IPS-NIHi7 (cell line): ENCODE measurements around the gene LCAT.
"Not testable (repeated sequence)": the region's sequence is repeated elsewhere in the genome, so short reads cannot be mapped to it uniquely, and the experiment has no call there.

Experiments used
- DNase-seq: peaks from one replicate; pipeline ENCODE4 v3.0.0; 2012; ENCODE audit warnings: mixed read lengths; ENCODE audit errors: extremely low spot score

The LCAT gene, protein sequence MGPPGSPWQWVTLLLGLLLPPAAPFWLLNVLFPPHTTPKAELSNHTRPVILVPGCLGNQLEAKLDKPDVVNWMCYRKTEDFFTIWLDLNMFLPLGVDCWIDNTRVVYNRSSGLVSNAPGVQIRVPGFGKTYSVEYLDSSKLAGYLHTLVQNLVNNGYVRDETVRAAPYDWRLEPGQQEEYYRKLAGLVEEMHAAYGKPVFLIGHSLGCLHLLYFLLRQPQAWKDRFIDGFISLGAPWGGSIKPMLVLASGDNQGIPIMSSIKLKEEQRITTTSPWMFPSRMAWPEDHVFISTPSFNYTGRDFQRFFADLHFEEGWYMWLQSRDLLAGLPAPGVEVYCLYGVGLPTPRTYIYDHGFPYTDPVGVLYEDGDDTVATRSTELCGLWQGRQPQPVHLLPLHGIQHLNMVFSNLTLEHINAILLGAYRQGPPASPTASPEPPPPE

GRCh38 chr16:67943619-67944504 is at the start of gene LCAT:
Gene LCAT, minus strand, starts transcription at chr16:67944120. Its CDS starts 19 bp downstream, at chr16:67944101.
- no peak for DNase-seq

GRCh38 chr16:67993207-67994039 is 49.5 kb upstream of the LCAT start:
- DNase-seq = peak; percentile 91

GRCh38 chr16:67992661-67993206 is 48.8 kb upstream of the LCAT start:
- no peak for DNase-seq

GRCh38 chr16:67990018-67990386 is 46.1 kb upstream of the LCAT start:
- DNase-seq = no peak

DNA sequence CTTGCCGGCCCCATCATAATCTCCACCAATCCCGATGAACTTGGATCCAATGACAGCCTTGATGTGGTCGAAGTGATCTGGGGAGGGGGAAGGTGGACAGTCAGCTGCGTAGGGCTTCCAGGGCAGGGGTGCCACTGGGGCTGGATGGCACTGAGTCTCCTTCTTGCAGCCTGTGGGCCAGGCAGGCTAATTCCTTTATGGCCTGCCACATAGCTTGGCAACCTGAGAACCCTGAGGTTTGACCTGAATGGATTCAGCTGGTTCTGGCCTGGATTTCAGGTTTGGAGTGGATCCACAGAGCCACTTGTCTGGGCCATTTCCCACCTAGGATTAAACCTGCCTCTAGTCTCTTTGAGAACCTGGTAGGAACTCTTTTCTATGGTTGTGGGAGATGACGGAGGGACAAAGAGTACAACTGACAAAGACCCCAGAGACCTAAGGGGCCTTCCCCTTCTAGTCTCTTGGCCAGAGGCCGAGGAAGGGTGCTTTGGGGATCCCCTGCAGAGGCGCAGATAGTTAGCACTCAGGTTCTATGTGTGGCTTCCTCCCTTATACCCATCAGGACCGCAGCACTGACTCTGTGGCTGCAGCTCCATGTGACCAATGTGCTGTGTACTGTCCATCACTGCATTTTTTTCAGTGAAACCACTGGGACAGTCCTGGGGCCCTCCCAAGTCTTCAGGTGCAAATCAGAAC is 45.5 kb upstream of the LCAT start:
- DNase-seq = no peak

- no peak for DNase-seq
These were observed 44.8 kb upstream of the LCAT start for GRCh38 chr16:67988675-67989074.

DNA sequence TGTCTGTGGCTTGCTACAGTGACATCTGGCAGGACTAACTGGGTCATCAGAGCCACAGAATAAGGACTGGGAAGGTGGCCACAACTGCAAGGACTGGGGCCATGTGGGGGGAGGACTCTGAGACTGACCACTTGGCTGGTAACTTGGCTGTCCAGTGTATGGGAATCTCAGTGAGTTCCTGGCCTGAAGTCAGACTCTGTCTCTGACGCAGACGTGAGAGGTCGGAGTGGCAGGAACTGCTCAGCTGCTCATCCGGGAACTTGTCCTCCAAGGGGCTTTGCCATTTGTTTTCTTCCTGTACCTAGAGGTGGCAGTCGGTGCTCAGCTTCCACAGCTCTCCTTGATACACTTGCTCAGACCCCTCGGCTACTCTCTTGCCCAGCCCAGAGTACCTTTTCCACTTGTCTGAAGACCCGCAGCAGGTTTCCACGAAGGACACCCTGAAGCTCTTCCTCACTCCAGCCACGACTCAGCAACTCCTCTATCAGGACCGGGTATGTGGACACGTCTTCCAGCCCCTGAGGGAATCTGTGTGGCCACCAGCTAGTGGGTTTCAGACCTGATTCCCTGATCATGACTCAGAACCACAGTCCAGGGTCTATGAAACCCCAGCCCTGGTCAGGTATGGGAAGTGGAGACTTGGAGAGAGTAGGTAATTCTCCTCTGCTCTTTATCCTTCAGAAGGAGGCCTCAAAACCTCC is 43.7 kb upstream of the LCAT start:
- no peak for DNase-seq

DNA sequence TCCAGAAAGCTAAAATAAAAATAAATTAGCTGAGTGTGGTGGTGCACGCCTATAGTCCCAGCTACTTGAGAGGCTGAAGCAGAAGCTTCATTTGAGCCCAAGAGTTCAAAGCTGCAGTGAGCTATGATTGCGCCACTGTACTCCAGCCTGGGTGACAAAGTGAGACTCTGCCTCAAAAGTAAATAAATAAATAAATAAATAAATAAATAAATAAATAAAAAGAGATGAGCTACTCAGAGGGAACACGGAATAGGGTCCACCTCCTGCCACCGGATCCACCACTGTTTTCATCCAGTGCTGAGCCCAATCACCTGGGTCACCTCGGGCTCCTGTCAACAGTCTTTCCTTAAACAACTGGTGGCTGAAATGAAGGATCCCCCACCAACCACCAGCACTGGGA is 43.0 kb upstream of the LCAT start:
- no peak for DNase-seq

GRCh38 chr16:67982011-67982696 is 38.2 kb upstream of the LCAT start:
- DNase-seq = no peak

- DNase-seq = peak; percentile 72
These were observed 36.2 kb upstream of the LCAT start, which contains the start of gene DPEP3 for GRCh38 chr16:67979955-67980678. Gene DPEP3, minus strand, starts transcription at chr16:67980499. Its CDS starts 119 bp downstream, at chr16:67980380.

- no peak for DNase-seq
These were observed 33.7 kb upstream of the LCAT start for GRCh38 chr16:67977469-67978227.

DNA sequence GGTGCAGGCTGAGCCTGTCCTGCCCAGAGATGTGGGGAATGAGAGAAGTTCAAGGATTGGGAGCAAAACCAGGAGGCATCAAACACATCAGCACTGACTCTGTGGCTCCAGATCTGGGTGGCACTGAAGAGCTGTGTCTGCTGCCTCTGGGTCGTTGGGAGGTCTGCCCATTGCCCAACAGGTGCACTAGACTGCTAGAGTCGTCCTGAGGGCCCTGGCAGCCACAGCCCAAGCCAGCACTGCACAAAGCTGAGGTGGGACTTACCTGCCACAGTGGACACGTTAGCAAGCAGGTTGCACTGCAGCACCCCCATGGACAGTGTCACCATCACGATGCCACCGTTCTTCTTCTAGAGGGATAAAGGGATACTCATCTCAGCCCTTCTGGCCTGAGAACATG is 33.1 kb upstream of the LCAT start:
- no peak for DNase-seq

GRCh38 chr16:67976205-67976604 is 32.3 kb upstream of the LCAT start:
- no peak for DNase-seq

- DNase-seq = no peak
These were observed 31.6 kb upstream of the LCAT start for GRCh38 chr16:67975321-67976105.

GRCh38 chr16:67972285-67972684 is 28.4 kb upstream of the LCAT start:
- DNase-seq = not testable (repeated sequence)

- no peak for DNase-seq
These were observed 27.2 kb upstream of the LCAT start for GRCh38 chr16:67971111-67971510.
